ENCODE measurements around the gene GGACT. TPM values are rescaled to one million over a fixed set of nuclear protein-coding genes. Genes with fewer than 3 reads are reported as not detected.

Gene GGACT
- total RNA-seq, 2 donors from 2014 or later: 2.7 to 6.6 TPM

DNA sequence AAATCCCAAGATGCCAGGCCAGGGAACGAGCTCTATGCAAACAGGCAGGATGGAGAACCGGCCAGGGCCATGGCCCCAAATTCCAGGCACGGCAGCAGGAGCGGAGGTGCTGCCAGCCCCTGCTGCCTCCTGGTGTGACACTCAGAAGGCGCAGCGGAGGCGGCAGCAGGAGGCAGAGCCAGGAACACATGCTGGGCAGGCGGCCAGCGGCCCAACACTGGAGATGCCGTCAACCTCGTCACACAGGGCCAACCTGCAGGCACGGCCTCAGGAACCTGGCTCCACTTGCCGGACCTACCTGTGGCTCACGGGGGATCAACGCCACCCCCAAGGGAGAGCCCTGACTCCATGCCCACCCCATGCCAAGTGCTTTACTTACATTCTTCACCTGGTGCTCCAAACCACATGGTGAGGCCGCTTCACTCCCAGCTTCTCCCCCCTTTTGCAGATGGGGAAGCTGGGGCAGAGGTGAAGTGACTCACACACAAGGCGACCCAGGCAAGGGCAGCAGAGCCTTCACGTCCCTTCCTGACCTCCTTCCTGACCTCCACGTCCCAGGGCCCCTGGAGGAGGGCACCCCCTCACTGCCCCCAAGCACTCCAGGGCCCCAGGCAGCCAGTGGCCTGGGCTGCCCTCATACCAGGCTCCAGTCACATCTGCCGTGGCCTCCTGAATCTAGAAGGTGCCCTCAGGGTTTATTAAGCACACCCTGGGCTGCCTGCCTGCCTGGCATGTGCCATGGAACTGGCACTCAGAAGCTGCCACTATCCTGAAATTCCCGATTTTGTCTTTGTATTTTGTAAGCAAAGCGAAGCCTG lies 43.5 kb downstream of the GGACT start:
- H3K27me3 ChIP-seq (ENCODE audit: control insufficient read depth, insufficient read depth, low read length, poor library complexity, severe bottlenecking): no peaks in the 10 kb centered on the region
- H3K4me1 Mint-ChIP-seq: peaks cover 15% of the 10 kb centered on the region
- no peak overlapping the region for H3K4me3 ChIP-seq (ENCODE audit: low read length)
- TF ChIP-seq, protein P1, sequence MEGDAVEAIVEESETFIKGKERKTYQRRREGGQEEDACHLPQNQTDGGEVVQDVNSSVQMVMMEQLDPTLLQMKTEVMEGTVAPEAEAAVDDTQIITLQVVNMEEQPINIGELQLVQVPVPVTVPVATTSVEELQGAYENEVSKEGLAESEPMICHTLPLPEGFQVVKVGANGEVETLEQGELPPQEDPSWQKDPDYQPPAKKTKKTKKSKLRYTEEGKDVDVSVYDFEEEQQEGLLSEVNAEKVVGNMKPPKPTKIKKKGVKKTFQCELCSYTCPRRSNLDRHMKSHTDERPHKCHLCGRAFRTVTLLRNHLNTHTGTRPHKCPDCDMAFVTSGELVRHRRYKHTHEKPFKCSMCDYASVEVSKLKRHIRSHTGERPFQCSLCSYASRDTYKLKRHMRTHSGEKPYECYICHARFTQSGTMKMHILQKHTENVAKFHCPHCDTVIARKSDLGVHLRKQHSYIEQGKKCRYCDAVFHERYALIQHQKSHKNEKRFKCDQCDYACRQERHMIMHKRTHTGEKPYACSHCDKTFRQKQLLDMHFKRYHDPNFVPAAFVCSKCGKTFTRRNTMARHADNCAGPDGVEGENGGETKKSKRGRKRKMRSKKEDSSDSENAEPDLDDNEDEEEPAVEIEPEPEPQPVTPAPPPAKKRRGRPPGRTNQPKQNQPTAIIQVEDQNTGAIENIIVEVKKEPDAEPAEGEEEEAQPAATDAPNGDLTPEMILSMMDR (conservative IDR thresholded peaks at IDR 0.05): no peak
- 94 to 96% methylated on average over 16 to 22 of the region's 22 CpGs for WGBS, 2 experiments (ENCODE audit: insufficient coverage in 1 of 2, insufficient read length in 1 of 2)
- no peak overlapping the region for H3K27ac ChIP-seq (ENCODE audit: low read depth, low read length)
- H3K4me1 ChIP-seq (ENCODE audit: control insufficient read depth, insufficient read depth, low read length): peaks cover 5% of the 10 kb centered on the region
- H3K9ac ChIP-seq (ENCODE audit: extremely low read depth, low read length, poor library complexity, severe bottlenecking): no peak overlapping the region
- no peaks in the 10 kb centered on the region for H3K36me3 Mint-ChIP-seq (ENCODE audit: low read depth)
- H3K9me3 Mint-ChIP-seq: no peaks in the 10 kb centered on the region
- no peak overlapping the region for H3K27ac Mint-ChIP-seq
- H3K9me3 ChIP-seq (ENCODE audit: control insufficient read depth, low read length): no peaks in the 10 kb centered on the region
- no peaks in the 10 kb centered on the region for H3K36me3 ChIP-seq (ENCODE audit: control insufficient read depth, insufficient read depth, low read length)
- H3K4me3 Mint-ChIP-seq: no peak overlapping the region
- H3K27me3 Mint-ChIP-seq (ENCODE audit: insufficient read depth): no peaks in the 10 kb centered on the region
- DNase-seq: peak; percentile 45

DNA sequence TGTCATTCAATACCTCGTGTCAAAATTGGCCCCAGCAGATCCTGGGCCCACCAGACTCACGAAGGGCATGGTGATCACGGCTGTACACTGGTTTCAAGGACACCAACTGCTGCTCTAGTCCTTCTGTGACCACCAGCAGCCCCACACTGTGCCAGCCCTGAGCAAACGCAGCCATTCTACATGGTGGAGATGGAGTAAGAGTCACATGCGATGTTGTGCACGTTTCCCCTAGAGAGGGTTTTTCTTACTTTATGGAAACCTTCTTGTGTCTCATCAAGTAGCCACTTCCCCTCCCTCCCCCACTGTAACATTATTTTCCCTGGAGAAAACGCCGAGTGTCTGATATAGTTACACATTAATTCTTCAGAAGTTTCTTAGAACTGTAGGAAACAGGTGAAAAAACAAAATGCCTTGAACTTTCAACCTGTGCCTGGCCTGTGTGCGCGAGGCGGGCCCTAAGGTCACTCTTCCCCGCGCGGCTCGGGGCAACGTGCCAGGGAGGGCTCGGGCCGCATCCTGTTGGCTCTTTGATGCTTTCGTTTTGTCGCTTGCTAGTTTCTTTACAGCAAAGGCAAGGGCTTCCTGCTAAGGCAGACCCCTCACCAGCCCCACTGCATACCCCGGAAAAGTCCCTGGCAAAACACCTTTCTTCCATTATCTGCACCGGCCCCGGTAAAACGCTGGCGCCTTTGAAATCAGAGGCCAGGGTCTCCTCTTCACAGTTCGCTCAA lies 44.6 kb downstream of the GGACT start:
- H3K27ac Mint-ChIP-seq: no peak overlapping the region
- no peak overlapping the region for H3K4me3 ChIP-seq (ENCODE audit: low read length)
- 92 to 93% methylated on average over 19 to 26 of the region's 26 CpGs for WGBS, 2 experiments (ENCODE audit: insufficient coverage in 1 of 2, insufficient read length in 1 of 2)

DNA sequence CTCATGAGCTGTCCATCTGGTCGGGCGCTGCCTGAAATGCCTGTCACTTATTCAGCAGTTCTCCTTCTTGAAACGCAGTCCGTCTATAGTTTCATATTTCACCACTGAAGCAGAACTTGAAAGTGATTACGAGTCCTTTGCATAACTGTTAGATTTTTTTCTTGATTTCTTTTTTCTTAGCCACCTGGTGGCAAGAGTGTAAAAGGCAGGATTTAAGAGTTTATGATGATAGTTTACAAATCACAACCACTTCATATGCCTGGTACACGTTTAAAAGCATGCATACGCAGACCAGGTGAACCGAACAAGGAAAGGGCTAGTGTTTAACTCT lies 45.8 kb downstream of the GGACT start:
- Histone ChIP-seq H3K27me3 (ENCODE audit: control insufficient read depth, insufficient read depth, low read length, poor library complexity, severe bottlenecking) (no peaks in the 10 kb centered on the region), H3K9ac (ENCODE audit: extremely low read depth, low read length, poor library complexity, severe bottlenecking) (no peak overlapping the region), H3K4me1 (ENCODE audit: control insufficient read depth, insufficient read depth, low read length) (peaks cover 5% of the 10 kb centered on the region), H3K27ac (ENCODE audit: low read depth, low read length) (no peak overlapping the region), H3K4me3 (ENCODE audit: low read length) (no peak overlapping the region), H3K9me3 (ENCODE audit: control insufficient read depth, low read length) (no peaks in the 10 kb centered on the region), H3K36me3 (ENCODE audit: control insufficient read depth, insufficient read depth, low read length) (no peaks in the 10 kb centered on the region)
- Mint-ChIP-seq H3K27me3 (ENCODE audit: insufficient read depth) (no peaks in the 10 kb centered on the region), H3K27ac (no peak overlapping the region), H3K4me1 (peaks cover 16% of the 10 kb centered on the region), H3K36me3 (ENCODE audit: low read depth) (no peaks in the 10 kb centered on the region), H3K4me3 (no peak overlapping the region), H3K9me3 (no peaks in the 10 kb centered on the region)
- WGBS, 2 experiments (ENCODE audit: insufficient coverage in 1 of 2, insufficient read length in 1 of 2): 90 to 92% methylated on average over 4 to 8 of the region's 8 CpGs
- DNase-seq: no peak
- TF ChIP-seq, protein P1 (conservative IDR thresholded peaks at IDR 0.05): peak; percentile 79

More for the DNA sequence above, 44.6 kb downstream of the GGACT start:
- H3K4me1 Mint-ChIP-seq: peaks cover 16% of the 10 kb centered on the region
- H3K27me3 Mint-ChIP-seq (ENCODE audit: insufficient read depth): no peaks in the 10 kb centered on the region
- H3K4me1 ChIP-seq (ENCODE audit: control insufficient read depth, insufficient read depth, low read length): peaks cover 5% of the 10 kb centered on the region
- no peaks in the 10 kb centered on the region for H3K27me3 ChIP-seq (ENCODE audit: control insufficient read depth, insufficient read depth, low read length, poor library complexity, severe bottlenecking)
- H3K27ac ChIP-seq (ENCODE audit: low read depth, low read length): no peak overlapping the region
- TF ChIP-seq, protein P1 (conservative IDR thresholded peaks at IDR 0.05): no peak
- no peaks in the 10 kb centered on the region for H3K36me3 ChIP-seq (ENCODE audit: control insufficient read depth, insufficient read depth, low read length)
- H3K9me3 Mint-ChIP-seq: no peaks in the 10 kb centered on the region
- no peak overlapping the region for H3K9ac ChIP-seq (ENCODE audit: extremely low read depth, low read length, poor library complexity, severe bottlenecking)
- H3K36me3 Mint-ChIP-seq (ENCODE audit: low read depth): no peaks in the 10 kb centered on the region
- H3K9me3 ChIP-seq (ENCODE audit: control insufficient read depth, low read length): no peaks in the 10 kb centered on the region
- peak; percentile 38 for DNase-seq
- H3K4me3 Mint-ChIP-seq: no peak overlapping the region

All from endodermal cell (in vitro differentiated cells).